GM18511 (cell line): ENCODE results near the gene NXNL2.

Source experiments
- ATAC-seq: cut with Tn5 transposase; IDR thresholded peaks from one replicate; pipeline ENCODE4 v1.9.1; 2021; ENCODE audit warnings: mild to moderate bottlenecking, moderate library complexity; ENCODE audit not compliant: unreplicated experiment

NXNL2 gene

DNA sequence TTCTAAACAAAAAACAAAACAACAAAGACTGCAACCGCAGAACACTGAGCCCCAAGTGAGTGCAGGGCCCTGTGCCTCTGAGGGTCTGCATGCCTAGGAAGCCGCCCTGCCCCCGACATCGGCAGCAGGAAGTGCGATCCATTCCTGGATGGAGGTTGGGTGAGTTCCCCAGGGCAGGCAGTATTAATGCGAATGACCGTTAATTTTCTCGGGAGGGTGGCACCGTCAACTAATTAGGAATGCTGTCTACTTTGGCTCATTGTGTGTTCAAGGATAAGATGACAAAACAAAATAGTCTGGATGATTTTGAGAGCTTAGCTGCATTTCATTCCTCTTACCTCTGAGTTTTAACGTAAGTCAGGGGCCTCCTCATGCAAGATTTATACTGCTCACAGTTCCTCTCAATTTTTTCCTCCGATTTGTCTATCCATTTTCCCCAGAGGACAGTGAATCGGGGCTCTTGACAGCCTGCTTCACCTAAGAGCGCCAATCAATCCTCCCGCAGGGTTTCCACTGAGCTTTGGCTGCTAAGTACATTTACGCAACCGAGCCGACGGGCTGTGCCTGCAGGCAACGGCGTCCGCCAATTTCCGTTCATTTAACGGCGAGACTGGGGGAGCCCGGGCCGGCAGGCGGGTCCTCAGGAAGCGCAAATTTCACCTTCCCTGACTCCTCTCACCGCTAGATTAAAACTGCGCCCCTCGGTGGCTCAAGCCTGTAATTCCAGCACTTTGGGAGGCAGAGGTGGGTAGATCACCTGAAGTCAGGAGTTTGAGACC is 2.9 kb upstream of the NXNL2 start:
- no peak for ATAC-seq

DNA sequence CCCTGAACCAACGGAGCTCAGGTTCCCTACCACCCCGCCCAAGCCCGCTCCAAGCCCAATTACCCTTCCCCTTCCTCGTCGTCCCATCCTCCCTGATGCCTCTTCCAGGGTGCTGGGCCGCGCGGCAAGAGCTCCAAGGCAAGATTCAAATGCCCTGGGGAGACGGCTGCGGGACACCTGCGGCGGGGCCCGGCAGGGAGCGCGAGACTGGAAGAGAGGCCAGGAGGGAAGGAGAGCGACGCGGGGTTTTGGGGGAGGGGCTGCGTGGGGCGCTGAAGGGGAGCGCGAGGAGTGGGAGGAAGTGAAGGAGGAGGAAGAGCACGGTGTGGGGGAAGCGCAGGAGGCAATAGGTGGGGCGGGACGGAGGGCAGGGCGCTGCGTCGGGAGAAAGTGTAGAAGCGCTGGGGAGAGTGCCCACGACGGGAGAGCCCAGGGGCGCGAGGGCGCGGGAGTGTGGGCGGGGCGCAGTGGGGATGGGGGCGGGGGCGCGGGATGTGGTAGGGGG is 975 bp upstream of the NXNL2 start:
- no peak for ATAC-seq

DNA sequence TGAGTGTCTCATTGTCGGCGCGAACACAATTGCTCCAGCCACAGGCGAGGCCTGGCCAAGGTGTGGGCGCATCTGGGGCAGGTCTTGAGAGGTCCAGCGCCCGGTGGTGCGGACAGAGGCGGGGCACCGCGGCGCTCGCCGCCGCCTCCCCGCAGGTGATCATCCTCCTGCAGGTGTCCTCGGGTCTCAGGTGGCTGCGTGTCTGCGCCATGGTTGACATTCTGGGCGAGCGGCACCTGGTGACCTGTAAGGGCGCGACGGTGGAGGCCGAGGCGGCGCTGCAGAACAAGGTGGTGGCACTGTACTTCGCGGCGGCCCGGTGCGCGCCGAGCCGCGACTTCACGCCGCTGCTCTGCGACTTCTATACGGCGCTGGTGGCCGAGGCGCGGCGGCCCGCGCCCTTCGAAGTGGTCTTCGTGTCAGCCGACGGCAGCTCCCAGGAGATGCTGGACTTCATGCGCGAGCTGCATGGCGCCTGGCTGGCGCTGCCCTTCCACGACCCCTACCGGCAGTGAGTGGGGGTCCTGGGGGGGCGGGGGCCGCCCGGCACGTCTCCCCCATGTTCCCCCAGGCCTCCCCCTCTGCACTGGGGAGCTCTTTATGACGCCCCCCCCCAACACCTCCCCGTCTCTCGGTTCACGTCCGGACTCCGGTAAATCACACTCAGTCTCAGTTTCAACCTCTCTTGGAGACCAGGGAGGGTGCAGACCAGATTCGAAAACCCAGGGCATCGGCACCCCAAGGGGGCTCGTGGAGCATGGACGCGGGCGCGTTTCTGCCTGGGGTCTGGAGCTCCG is 446 bp downstream of the NXNL2 start:
- no peak for ATAC-seq

DNA sequence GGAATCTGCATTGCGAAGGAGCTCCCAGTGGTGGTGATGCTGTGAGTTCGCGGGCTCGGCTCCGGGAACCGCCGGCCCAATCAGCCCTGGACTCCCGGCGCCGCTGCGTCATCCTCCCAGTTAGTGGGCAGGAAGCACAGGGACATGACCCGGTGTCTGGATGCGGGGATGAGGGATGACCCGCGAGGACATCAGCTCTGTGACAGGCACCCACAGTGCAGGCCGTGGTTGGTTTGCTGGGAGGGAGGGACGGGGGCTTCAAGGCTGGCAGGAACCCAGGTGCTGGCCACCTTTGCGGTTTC is 996 bp downstream of the NXNL2 start:
- ATAC-seq: no peak

DNA sequence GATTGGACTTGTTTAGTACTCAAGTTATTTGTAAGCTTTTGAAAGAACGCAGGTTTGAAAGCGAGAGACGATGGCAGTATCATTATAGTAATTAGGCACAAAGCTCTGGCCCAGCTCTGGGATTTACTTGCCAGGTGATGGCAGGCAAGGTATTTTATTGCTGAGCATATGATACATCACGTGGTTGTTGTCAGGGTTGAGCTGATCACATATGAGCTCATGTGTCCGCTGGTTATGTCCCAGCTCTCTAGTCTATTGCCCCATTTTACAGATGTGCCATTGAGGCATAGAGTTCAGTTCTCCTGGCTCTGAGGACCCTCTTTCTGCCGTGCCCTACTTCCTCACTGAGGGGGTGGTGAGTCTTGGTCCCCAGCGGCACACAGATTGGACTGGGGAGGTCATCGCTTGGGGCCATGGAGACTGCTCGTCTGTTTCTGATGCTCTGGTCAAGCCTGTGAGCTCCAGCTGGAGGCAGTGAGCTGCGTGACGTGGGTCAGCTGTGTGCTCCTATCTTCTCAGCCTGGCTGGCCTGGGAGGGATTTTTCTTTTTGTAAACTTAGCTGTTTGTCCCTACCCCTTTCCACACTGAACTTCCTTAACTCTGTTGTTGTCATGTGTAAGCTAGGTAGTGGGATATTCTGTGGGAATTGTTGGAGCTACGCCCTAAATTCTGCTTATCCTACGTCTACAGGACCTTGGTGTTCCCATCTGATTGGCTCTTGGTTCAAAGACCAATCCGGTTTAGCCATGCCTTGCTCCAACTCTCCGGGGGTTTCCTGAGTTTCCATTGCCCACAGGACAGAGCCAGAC is 2.2 kb downstream of the NXNL2 start:
- no peak for ATAC-seq

DNA sequence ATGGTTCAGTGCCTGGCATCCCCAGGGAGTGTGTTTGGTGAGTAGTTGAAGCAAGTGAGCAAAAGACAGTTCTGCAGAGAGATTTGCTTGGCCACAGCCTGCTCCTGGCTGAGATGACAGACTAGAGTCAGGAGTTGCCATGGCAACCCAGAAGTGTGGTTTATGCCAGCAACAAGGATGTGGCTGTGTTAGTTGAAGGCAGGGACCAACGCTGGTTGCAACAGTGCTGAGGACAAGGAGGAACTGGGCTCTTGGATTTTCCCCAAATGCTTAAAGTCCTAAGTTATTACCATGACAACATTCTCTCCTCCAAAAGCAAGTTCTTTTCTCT is 2.7 kb downstream of the NXNL2 start:
- peak; percentile 51 for ATAC-seq

DNA sequence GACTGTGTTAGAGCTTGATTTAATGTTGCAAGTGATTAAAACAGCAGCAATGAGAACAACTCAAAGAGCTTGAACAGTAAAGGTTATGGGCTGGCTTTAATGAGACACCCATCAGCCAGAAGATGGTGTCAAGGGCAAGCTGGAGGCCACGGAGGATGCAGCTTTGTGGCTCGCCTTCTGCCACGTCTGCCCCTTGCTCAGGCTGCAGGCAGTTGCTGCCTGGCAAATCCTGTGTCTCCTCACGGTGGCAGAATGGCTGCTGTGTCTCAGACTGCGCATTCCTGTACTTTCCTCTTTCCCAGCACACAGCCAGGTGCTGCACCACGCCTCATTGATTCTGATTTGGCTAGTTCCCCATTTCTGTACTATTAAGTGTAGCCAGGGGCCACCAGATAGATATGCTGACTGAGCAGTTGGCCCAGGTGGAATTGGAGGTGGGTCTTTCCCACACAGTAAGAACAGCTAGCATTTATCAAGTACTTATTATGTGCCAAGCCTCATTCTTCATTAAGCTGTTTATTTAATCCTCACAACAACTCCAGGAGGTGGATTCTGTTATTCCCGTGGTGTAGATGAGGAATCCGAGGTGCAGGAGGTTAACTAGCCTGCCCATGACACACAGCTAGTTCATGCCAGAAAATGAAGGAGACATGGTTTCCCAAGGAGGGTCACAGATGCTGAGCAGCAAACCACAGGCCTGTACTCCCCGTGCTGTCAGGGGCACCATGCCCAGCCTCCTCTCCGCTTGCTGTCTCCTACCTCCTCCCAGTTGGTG is 3.5 kb downstream of the NXNL2 start:
- ATAC-seq: no peak

DNA sequence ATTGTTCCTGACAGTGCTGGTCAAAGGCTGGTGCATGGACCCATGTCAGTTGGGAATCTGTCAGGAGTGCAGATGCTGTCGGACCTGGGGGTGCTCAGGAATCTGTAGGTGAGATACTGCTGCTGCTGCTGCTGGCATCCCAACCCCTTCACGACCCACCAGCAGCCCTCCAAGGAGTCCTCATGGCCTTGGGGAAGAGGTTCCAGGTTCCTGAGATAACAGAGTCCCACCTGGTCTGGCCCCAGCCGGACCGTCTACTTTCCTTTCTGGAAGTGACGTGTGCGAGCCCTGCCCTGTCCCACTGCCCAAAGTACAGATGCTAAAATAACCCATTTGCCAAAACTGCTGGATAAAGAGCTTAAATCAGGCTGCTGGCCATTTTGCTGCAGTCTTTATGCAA is 4.3 kb downstream of the NXNL2 start:
- ATAC-seq: no peak

DNA sequence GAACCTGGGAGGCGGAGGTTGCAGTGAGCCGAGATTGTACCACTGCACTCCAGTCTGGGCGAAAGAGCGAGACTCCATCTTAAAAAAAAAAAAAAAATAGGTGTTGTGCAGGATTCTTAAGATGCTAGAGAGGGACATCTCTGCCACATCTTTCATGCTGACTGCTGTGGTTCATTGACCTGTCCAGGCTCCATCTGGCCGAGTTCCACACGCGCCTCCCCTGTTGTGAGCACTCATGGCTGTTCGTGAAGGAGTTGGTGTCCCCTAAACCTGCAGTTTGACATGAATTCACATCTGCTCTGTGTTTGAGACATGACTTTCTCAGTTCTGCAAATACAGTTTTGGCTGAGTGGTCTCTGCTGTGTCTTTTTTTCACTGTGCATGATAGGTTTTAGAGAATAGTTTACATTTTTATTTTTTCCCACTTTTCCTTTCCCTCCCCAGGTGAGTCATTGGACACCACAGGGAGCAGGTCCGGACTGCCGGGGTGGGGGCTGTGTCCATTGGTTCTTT is 5.3 kb downstream of the NXNL2 start:
- ATAC-seq: no peak

DNA sequence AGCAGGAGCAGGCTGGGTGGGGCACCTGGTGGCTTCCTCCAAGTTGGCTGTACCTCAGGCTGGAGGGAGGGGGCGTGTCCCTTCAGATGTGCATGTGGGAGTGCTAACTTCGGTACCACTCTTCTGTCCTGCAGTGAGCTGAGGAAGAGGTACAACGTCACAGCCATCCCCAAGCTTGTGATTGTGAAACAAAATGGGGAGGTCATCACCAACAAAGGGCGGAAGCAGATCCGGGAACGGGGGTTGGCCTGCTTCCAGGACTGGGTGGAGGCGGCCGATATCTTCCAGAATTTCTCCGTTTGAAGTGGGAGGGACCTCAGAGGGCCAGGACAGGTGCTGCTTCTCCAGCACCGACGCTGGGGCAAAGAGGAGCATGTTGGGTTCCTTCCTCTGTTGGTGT is 9.3 kb downstream of the NXNL2 start:
- ATAC-seq: no peak

DNA sequence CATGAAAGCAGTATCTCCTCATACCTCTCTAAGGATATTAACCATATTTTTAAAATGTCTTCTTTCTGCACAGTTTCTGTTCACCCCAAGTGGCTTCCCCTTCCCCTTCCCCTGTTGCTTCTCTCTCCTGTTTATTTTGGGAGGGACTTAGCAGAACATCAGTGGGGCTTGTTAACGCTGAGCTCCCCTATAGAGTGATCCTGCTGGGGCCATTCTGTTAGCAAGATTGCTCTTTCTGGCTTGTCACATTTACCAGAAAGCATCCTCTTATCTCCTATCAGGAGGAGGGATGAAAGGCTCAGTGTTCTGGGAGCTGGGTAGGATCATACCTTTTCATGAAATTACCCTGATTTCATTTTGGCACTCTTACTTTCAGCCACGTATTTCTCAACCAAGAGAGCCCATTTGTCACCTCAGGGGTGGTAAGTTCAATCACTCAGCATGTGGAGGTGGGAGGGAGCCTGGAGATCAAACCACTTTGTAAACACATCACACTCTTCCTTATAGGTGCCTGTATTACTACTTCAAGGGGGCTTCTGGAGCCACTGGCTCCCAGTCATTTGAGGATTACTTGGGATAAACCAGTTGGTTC is 16.7 kb downstream of the NXNL2 start:
- ATAC-seq: no peak

DNA sequence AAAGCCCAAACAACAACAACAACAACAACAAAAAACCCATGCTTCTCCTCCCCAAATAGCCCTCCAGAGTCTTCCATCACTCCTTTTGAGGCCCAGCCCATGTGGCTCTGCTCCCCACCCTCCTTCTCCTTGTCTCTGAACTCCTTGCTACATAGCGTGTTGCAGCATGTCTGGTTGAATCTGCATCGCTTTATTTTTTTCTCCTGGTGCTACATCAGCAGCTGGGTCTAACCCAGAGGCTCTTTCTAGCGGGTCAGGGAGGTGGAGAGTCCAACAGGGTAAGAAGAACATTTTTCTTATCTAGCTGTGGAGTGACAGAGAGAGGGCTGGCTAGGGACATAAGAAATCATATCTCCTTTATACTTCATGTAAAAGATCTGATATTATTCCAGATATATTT is 18.4 kb downstream of the NXNL2 start:
- no peak for ATAC-seq

DNA sequence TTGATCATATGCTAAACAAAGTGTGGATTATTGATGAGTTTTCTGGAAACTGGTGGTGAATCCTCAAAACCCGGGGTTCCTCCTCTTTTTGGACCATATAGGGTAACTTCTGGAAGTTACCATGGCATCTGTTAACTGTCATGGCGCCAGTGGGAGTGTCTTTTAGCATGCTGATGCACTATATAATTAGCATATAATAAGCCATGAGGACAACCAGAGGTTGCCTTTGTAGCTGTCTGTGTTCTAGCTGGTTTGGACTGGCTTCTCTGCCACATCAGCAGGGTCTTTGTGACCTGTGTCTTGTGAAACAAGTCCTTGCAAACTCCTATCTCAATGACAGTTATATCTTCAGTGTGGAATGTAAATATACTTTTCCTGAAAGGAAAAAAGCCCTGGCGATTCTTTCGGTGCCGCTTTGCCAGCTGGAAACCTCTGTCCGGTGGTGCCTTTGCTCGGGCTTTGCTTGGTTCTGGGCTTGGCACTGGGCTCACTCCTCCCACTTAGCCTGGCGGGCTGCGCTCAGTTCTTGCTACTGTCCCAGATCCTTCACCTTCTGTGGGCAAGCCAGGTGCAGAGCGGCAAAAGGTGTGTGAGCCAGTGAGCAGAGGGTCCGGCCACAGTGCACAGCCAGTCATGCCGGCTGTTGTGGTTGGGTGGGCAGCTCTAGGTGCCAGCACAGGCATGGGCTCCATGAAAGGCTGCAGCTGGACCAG is 20.4 kb downstream of the NXNL2 start:
- ATAC-seq: no peak

DNA sequence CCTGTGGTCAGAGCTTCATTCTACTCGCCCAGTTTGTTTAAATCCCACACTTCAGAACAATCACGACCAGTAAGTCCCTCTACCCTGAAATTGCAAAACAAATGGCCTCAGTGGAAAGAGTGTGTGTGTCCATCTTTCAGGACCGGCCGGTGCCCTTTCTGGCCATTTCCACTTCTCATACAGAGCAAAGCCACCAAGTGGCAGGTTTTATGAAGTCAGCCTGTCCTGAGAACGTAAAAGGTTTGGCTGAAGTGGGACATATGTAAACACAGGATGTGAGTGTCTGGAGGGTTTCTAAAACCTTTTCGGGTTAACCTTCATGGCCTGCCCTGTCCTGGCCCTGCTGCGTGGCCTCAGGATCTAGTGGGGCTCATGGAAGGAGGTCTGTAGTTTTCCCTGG is 24.7 kb downstream of the NXNL2 start:
- no peak for ATAC-seq

DNA sequence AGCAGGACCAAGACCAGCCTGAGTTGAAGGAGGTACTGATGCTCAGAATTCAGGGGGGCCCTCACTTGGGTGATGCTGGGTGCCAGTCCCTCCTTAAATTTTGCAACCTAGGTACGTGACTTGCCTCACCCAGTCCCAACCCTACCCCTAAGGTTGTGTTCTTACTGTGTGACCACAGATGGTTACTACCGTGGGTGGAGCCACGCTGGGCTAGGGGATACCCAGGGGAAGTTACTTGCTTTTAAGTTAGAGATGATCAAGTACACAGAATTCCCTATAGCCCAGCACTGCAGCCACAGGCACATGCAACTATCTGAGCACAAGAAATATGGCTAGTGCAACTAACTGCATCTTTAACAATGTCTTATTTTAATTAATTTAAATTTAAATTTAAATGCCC is 32.9 kb downstream of the NXNL2 start:
- peak; percentile 71 for ATAC-seq

DNA sequence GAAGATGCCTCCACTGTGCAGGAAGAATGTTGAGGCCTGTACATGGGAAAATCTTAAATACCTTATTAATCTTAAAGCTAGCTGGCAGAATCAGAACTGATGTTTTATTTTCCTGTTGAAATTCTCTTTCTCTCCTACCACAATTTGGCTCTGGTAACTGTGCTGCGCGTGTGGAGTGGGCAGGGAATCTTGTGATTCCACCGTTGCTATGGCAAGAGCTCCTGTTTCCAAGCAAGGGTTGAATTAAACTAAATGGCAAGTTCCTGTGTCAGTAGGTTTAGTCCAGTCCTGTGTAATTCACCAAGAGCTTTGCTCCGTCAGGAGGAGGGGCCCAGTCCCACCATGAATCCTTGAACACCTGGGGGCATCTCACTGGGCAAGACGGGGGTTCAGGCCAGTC is 36.4 kb downstream of the NXNL2 start:
- no peak for ATAC-seq

DNA sequence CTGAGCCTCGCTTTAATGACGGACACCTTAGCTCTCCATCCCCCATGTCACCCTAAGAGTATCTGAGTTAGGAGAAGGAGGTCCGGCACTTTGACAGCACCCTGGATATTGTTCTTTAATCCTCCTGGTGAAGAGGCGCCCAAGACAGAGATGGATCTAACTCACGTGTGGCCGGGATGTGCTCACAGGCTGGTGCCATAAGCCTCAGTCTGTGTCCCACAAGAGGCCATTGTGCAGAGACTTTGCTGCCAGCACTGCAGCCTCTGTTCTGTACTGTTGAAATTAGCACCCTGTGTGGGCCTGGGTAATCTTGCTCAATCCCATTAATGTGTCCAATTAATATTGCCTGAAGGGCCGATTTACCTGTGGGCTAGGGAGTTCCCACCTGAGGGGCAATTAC is 37.7 kb downstream of the NXNL2 start:
- ATAC-seq: no peak

DNA sequence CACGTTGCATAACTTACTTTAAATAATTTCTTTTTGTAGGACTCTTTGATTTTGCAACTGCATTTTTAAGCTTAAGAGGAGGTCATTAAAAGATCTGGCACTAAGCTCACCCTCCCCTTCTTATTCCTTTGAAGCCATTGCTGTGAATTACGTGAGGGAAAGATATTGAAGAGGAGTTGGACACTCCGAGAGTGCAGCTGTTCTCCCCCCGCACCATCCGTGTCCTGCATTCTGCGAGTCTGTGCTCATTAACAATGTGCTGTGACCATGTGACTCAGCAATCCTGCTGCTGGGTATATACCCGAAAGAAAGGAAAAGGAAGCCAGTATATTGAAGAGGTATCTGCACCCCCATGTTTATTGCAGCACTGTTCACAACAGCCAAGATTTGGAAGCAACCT is 40.0 kb downstream of the NXNL2 start:
- no peak for ATAC-seq

DNA sequence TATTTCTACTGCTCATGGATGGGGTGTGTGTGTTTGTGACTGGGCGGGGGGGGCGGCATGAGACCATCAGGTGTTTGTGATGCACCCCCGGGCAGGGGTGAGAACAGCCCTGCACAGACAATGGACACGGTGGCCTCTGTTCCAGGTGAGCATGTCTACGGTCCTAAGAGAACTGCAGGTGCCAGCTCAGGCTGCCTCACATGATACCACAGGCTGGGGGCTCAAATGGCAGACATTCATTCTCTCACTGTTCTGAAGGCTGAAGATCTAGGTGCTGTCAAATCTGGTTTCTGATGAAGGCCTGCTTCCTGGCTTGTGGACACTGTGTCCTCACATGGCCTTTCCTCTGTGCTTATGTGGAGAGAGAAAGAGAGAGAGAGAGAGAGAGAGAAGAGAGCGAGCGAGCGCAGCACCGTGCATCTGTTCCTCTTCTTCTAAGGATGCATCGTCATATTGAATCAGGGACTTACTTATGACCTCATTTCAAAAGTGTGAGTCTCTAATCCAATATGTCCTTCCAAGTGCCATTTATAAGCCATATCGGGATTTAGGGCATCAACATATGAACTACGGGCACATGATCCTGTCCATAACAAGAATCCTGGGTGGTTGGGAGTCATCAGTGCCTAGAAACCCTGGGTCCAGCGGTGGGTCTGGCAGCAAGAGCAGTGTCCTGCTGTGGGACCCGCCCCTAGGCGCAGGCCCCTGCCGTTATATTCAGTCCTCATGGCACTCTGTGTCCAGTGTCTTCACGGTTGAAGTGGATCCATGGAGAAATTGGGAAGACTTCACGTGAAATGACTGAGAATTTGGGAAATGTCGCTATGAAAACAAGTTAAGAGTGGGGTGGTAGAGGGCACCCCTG is 42.5 kb downstream of the NXNL2 start:
- no peak for ATAC-seq
